Astrocyte (in vitro differentiated cells and primary cell): Measurements from ENCODE around the gene CHD9NB.

Source experiments
- CTCF ChIP-seq: IDR thresholded peaks from 2 replicates; pipeline ENCODE4 v1.5.1; 2011; ENCODE audit warnings: low read depth, mild to moderate bottlenecking, inconsistent platforms, low read length, moderate library complexity; ENCODE audit not compliant: insufficient read depth
- EZH2 ChIP-seq: IDR thresholded peaks from 2 replicates; pipeline ENCODE4 v1.6.1; 2012; ENCODE audit warnings: mild to moderate bottlenecking, low read length, inconsistent platforms; ENCODE audit not compliant: insufficient read depth

- no peak for TF ChIP-seq CTCF
- no peak for TF ChIP-seq EZH2
These were observed 12.9 kb upstream of the CHD9NB start for GRCh38 chr16:53065461-53066061.
